CD14-positive monocyte (primary cell): ENCODE results near the gene KPNA3. TPM values are rescaled to one million over a fixed set of nuclear protein-coding genes. Genes with fewer than 3 reads are reported as not detected.

Experiments
- DNase-seq, 3 donors: peaks; one replicate each; pipeline ENCODE4 v3.0.0-alpha.2; 2011 to 2022
- H2AFZ ChIP-seq: 2 replicates; pipeline ENCODE4 v1.6.0; 2012; ENCODE audit warnings: mild to moderate bottlenecking, low read depth, low read length, inconsistent platforms; ENCODE audit not compliant: insufficient read depth, poor library complexity, severe bottlenecking
- H3K27ac ChIP-seq, 2 donors: 1 replicate in 1 of 2; 2 replicates in 1 of 2; pipeline ENCODE4 v1.5.1; 2012 to 2013; ENCODE audit warnings: low read length in 2 of 2, control low read depth in 1 of 2, inconsistent platforms in 1 of 2, low read depth in 1 of 2, mild to moderate bottlenecking in 1 of 2
- H3K27me3 ChIP-seq, 2 donors: one replicate each; pipeline versions ENCODE4 v1.6.0 to v1.6.1; 2011 to 2013; ENCODE audit warnings: low read length in 2 of 2; ENCODE audit not compliant: control insufficient read depth in 2 of 2, insufficient read depth in 2 of 2
- H3K36me3 ChIP-seq, 2 donors: replicated peaks in 1 of 2; 1 replicate in 1 of 2; 2 replicates in 1 of 2; pipeline versions ENCODE4 v1.5.1 to v1.6.1; 2012 to 2013; ENCODE audit warnings: low read length in 2 of 2, control low read depth in 1 of 2, inconsistent platforms in 1 of 2, mild to moderate bottlenecking in 1 of 2; ENCODE audit not compliant: insufficient read depth in 2 of 2, control insufficient read depth in 1 of 2
- H3K4me1 ChIP-seq, 2 donors: 1 replicate in 1 of 2; 2 replicates in 1 of 2; pipeline versions ENCODE4 v1.5.1 to v1.6.1; 2012 to 2013; ENCODE audit warnings: low read length in 2 of 2, control low read depth in 1 of 2, inconsistent platforms in 1 of 2, mild to moderate bottlenecking in 1 of 2, moderate library complexity in 1 of 2; ENCODE audit not compliant: insufficient read depth in 2 of 2, control insufficient read depth in 1 of 2
- H3K4me2 ChIP-seq: replicated peaks from 2 replicates; pipeline ENCODE3; 2012; ENCODE audit warnings: low read length, moderate library complexity, mild to moderate bottlenecking; ENCODE audit not compliant: poor library complexity, severe bottlenecking; ENCODE audit errors: extremely low read depth
- H3K4me3 ChIP-seq, 3 experiments: fragments of 200-600 bp in 1 of 3; sonication (generic) in 1 of 3; replicated peaks in 1 of 3; 1 replicate in 2 of 3; 2 replicates in 1 of 3; pipeline ENCODE4 v1.5.1; 2011 to 2013; ENCODE audit warnings: low read length in 3 of 3, mild to moderate bottlenecking in 3 of 3, control low read depth in 2 of 3, low read depth in 2 of 3, inconsistent platforms in 1 of 3, moderate library complexity in 1 of 3
- H3K79me2 ChIP-seq: 2 replicates; pipeline ENCODE4 v1.6.0; 2012; ENCODE audit warnings: mild to moderate bottlenecking, control low read depth, inconsistent platforms, low read length, moderate library complexity; ENCODE audit not compliant: insufficient read depth
- H3K9ac ChIP-seq: 2 replicates; pipeline ENCODE4 v1.6.0; 2017; ENCODE audit warnings: low read length, mild to moderate bottlenecking; ENCODE audit not compliant: insufficient read depth, poor library complexity, severe bottlenecking
- H3K9me3 ChIP-seq, 2 donors: replicated peaks in 1 of 2; 1 replicate in 1 of 2; 2 replicates in 1 of 2; pipeline versions ENCODE4 v1.5.1 to v1.6.1; 2012 to 2013; ENCODE audit warnings: low read length in 2 of 2, control low read depth in 1 of 2; ENCODE audit not compliant: control insufficient read depth in 1 of 2, insufficient read depth in 1 of 2
- H4K20me1 ChIP-seq: 2 replicates; pipeline ENCODE4 v1.6.0; 2012; ENCODE audit warnings: mild to moderate bottlenecking, low read length, control low read depth, moderate library complexity; ENCODE audit not compliant: insufficient read depth
- H3K27ac Mint-ChIP-seq, 7 donors: one replicate each; pipeline ENCODE4 v1.8.0; 2020; ENCODE audit warnings: mild to moderate bottlenecking in 7 of 7, mixed read lengths in 7 of 7, moderate library complexity in 6 of 7, inconsistent platforms in 2 of 7
- H3K27me3 Mint-ChIP-seq, 3 donors: one replicate each; pipeline ENCODE4 v1.8.0; 2021 to 2022; ENCODE audit warnings: low read depth in 3 of 3, mild to moderate bottlenecking in 3 of 3, mixed read lengths in 3 of 3, moderate library complexity in 3 of 3, inconsistent platforms in 1 of 3
- H3K36me3 Mint-ChIP-seq, 2 donors: one replicate each; pipeline ENCODE4 v1.8.0; 2020; ENCODE audit warnings: mixed read lengths in 2 of 2, inconsistent platforms in 1 of 2, mild to moderate bottlenecking in 1 of 2
- H3K4me1 Mint-ChIP-seq: one replicate; pipeline ENCODE4 v1.8.0; 2020; ENCODE audit warnings: mild to moderate bottlenecking, mixed read lengths
- H3K4me3 Mint-ChIP-seq, 2 donors: one replicate each; pipeline ENCODE4 v1.8.0; 2020; ENCODE audit warnings: mild to moderate bottlenecking in 2 of 2, mixed read lengths in 2 of 2, moderate library complexity in 1 of 2
- H3K9me3 Mint-ChIP-seq, 7 donors: one replicate each; pipeline ENCODE4 v1.8.0; 2020 to 2022; ENCODE audit warnings: mixed read lengths in 7 of 7, mild to moderate bottlenecking in 6 of 7, moderate library complexity in 6 of 7, inconsistent platforms in 2 of 7
- CTCF ChIP-seq: fragments of 200-600 bp; IDR thresholded peaks from one replicate; pipeline ENCODE4 v1.8.0; 2022; ENCODE audit warnings: antibody characterized with exemption, mild to moderate bottlenecking
- WGBS: methylation state at CpG from one replicate; pipeline ENCODE4 v1.1.5; 2013; ENCODE audit warnings: missing lambda C conversion rate; ENCODE audit not compliant: insufficient coverage; 5-methylcytosine and 5-hydroxymethylcytosine counted together
- intact Hi-C, 2 donors: fragments of 100-400 bp; cut with micrococcal nuclease; formaldehyde crosslinking; loops; one replicate each; pipeline versions ENCODE4 v1.15.0 to v1.15.1; 2023
- polyA plus RNA-seq, 3 donors: library from polyadenylated mRNA; depleted of rRNA in 1 of 3; unstranded in 2 of 3; stranded (reverse) in 1 of 3; fragments of 300-500 nt in 2 of 3; fragments of >200 nt in 1 of 3; fragmentation: Illumina TruSeq in 2 of 3; gene quantifications; 1 replicate in 2 of 3; 2 replicates in 1 of 3; pipeline ENCODE4 v1.2.3, GENCODE V29; 2012 to 2021

The KPNA3 gene
- polyA plus RNA-seq, 3 donors = 11.5 to 15.3 (median 12.8) TPM

DNA sequence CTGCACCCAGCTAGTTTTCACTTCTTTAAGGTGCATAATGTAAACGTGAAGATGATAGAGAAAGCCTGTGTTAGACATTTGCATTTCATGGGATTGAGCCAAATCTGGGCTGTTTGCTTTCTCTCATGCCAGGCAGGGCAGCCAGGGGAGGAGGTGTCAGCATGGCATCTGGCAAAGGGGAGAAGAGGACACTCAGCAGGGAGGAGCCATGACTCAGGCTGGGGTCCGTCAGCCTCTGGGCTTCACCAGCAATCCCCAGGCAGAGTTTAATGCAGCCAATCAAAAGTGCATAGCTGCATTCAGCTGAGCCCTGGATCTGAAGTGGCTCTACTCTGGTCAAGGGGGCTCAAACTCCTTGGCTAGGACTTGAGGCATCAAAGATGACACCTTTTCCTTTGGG, 124.7 kb downstream of the KPNA3 start:
- Mint-ChIP-seq H3K4me3 (no peak overlapping the region), H3K4me1 (peaks cover 8% of the 10 kb centered on the region), H3K9me3 (peaks cover 0 to 4% (median 0%) of the 10 kb centered on the region in 7 donors), H3K36me3 (peaks cover 17 to 29% of the 10 kb centered on the region in 2 donors), H3K27ac (peak overlapping the region in 2 of 7 donors; percentile 6 to 57), H3K27me3 (peaks cover 0 to 7% (median 0%) of the 10 kb centered on the region in 3 donors)
- no peak overlapping the region for H2AFZ ChIP-seq
- H3K27me3 ChIP-seq = no peaks in the 10 kb centered on the region
- H3K36me3 ChIP-seq = peaks cover 2 to 15% of the 10 kb centered on the region in 2 donors
- no peaks in the 10 kb centered on the region for H3K79me2 ChIP-seq
- intact Hi-C loops = no loop called here
- H3K9ac ChIP-seq = no peak overlapping the region
- H3K4me3 ChIP-seq = no peak overlapping the region
- no peak overlapping the region for H3K4me2 ChIP-seq
- no peak for DNase-seq
- H3K9me3 ChIP-seq = no peaks in the 10 kb centered on the region
- H3K27ac ChIP-seq = no peak overlapping the region
- H3K4me1 ChIP-seq = peaks cover 0 to 6% of the 10 kb centered on the region in 2 donors
- TF ChIP-seq CTCF = no peak
- WGBS = 90% methylated on average over 2 of the region's 2 CpGs
- no peaks in the 10 kb centered on the region for H4K20me1 ChIP-seq

- Mint-ChIP-seq H3K36me3 (peaks cover 24 to 46% of the 10 kb centered on the region in 2 donors), H3K4me1 (no peaks in the 10 kb centered on the region), H3K9me3 (peaks cover 0 to 4% (median 0%) of the 10 kb centered on the region in 7 donors), H3K27me3 (peaks cover 0 to 6% (median 0%) of the 10 kb centered on the region in 3 donors), H3K27ac (peak overlapping the region in 1 of 7 donors; percentile 22), H3K4me3 (no peak overlapping the region)
- Histone ChIP-seq H4K20me1 (no peaks in the 10 kb centered on the region), H3K36me3 (peaks cover 6 to 15% of the 10 kb centered on the region in 2 donors), H3K4me2 (no peak overlapping the region), H3K27me3 (no peaks in the 10 kb centered on the region), H3K9me3 (no peaks in the 10 kb centered on the region), H3K79me2 (no peaks in the 10 kb centered on the region), H3K9ac (no peak overlapping the region), H3K4me3 (no peak overlapping the region), H3K4me1 (no peaks in the 10 kb centered on the region), H3K27ac (no peak overlapping the region), H2AFZ (no peak overlapping the region)
- intact Hi-C loops = no loop called here
- WGBS = no CpG with 5 or more reads among the region's 4 CpGs
- TF ChIP-seq CTCF = no peak
- DNase-seq = no peak
Observed at GRCh38 chr13:49664606-49665005, 127.9 kb downstream of the KPNA3 start.
